ENCODE measurements around the gene APRT.

GRCh38 chr16:88760424-88761142 lies 51.1 kb downstream of the APRT start:
- TF ChIP-seq SRF (CRISPR knock-in tag; IDR thresholded peaks at IDR 0.05) (no peak), BACH1 (tag; IDR thresholded peaks at IDR 0.05) (no peak), POLR2AphosphoS5 (IDR thresholded peaks at IDR 0.05; ENCODE audit: control insufficient read depth, insufficient read depth, low read depth, low read length) (no peak; the same call in 1 of the 2 replicates), HINFP (tag; conservative IDR thresholded peaks at IDR 0.05; ENCODE audit: low read depth) (no peak), SREBF2 (CRISPR knock-in tag; IDR thresholded peaks at IDR 0.05) (no peak), CTCF (IDR thresholded peaks at IDR 0.05 in 2 of 3, conservative IDR thresholded peaks at IDR 0.05 in 1 of 3; ENCODE audit: insufficient read depth in 2 of 3, low read depth in 1 of 3, low read length in 3 of 3) (no peak), ATF2 (CRISPR knock-in tag; IDR thresholded peaks at IDR 0.05) (no peak), USF2 (CRISPR knock-in tag; IDR thresholded peaks at IDR 0.05) (no peak)
